Stimulated activated CD8-positive, alpha-beta memory T cell treated with anti-CD3 and anti-CD28 coated beads, Interleukin-15, amount 100 ng/mL, for 48 hours (primary cell): ENCODE measurements around the gene RNF223.
A peak's percentile ranks its signal among the peaks of the same experiment; 100 is the strongest.
"Not testable (repeated sequence)": the region's sequence is repeated elsewhere in the genome, so short reads cannot be mapped to it uniquely, and the experiment has no call there.

Source experiments
- DNase-seq, 2 donors: peaks; one replicate each; pipeline ENCODE4 v3.0.0-alpha.2; 2020; ENCODE audit warnings: low read depth in 2 of 2

Gene RNF223

DNA sequence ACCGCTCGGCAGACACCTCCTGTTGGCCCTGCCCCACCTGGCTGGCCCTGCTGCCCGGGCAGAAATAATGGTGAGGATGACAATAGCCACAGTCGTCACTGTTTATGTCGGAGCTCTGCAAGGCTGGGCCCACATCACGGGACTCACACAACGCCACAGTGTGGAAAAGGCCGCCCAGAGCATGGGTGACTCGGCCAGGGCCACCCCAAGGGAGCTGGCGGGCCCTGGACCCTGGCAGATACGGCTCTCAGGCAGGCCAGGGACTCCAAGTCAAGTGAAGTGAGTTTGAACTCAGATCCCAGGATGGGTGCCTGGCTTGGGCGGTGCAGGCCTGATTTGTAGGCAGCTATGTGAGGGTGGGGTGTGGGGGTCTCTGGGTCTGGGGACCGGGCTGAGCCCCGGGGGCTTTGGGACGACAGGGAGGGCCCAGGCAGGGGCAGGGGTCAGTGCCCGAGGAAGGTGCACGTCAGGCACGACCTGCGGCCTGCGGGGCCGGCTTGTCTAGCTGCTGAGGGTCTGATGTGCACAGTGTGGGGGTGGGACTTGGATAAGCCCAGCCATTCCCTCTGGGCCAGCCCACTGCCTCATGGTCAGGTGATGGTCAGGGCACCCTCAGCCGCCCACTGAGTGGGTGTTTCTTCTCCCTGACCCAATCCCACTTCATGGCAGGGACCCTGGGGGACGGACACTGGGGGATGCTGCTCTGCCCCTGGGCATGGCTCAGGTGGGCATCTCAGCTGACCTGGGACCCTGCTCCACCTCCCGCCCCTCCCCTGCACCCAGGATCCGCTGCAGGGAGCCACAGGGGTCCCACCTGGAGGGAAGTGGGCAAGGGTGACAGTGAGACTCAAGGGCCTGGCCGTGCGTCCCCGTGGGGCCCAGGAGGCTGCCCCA is 1.0 kb downstream of the RNF223 start:
- DNase-seq: no peak

DNA sequence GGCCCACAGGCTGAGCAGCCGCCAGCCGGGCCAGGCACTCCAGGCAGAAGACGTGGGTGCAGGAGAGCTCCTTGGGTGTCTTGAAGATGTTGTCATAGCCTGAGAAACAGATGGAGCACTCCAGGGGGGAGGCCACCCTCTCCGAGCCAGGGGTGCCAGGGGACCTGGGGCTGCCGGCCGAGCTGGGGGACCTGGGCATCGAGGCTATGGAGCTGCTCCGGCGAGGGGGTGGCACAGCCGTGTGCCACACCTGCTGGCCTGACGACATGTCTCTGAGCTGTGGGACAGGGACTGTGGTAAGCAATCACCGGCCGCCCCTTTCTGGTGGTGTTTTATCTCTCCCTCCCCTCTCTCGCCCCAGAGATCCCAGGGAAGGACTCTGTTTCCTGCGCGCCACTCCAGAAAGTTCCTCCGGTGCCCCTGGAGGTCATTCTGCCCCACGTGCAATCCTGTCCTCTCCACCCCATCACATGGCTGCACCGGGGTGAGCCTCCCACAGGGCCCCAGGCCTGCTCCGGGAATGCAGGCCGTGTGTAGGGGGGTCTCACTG is 1.7 kb downstream of the RNF223 start:
- no peak for DNase-seq

GRCh38 chr1:1071486-1072298 is 2.4 kb downstream of the RNF223 start:
- no peak for DNase-seq

DNA sequence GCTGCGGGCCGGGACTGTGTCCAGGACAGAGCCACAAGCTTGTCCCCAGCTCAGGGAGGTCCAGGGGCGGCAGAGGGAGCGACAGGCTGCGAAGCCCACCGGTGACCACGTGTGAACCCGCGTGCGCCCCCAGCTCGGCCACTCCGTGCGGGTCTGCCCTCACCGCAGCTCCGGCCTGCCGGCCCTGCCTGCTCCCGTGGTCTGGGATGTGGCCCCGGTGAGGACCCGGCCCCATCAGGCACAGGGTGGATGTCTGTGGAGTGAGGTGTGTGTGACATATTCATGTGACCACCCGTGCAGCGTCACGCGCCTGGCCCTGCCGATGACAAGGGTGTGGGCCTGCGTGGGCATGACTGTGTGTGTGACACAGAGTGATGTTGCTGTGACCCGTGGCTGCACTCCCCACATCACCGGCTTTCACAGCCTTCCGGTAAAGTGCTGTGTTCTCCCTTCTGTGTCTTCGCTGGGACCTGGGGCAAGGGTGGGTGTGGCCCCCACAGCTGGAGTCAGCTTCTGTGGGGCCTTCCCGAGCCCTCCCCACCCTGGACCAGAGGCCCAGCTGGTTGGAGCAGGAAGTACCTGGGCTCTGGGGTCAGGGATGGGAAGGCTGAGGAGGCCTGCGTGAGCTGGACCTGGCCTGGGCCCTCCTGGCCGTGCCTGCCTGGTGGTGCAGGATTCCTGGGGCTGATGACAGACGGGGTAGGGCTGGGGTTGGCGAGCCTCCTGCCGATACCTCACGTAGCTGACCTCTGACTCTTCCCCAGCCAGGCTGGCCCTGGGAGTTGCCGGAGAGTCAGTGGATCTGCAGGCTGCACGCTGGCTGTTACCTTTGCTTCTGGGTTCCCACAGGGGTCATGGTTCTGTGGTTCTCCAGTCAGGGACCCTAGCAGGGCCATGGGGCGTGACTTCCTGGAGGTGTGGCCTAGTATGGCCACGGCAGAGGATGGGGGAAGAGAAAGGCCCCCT is 4.1 kb downstream of the RNF223 start:
- no peak for DNase-seq

- DNase-seq: peak; percentile 73 to 76
Observed at GRCh38 chr1:1069056-1069710, 4.9 kb downstream of the RNF223 start.

- no peak for DNase-seq
Observed at GRCh38 chr1:1068517-1069055, 5.5 kb downstream of the RNF223 start.

GRCh38 chr1:1067860-1068516 is 6.1 kb downstream of the RNF223 start:
- DNase-seq: no peak

DNA sequence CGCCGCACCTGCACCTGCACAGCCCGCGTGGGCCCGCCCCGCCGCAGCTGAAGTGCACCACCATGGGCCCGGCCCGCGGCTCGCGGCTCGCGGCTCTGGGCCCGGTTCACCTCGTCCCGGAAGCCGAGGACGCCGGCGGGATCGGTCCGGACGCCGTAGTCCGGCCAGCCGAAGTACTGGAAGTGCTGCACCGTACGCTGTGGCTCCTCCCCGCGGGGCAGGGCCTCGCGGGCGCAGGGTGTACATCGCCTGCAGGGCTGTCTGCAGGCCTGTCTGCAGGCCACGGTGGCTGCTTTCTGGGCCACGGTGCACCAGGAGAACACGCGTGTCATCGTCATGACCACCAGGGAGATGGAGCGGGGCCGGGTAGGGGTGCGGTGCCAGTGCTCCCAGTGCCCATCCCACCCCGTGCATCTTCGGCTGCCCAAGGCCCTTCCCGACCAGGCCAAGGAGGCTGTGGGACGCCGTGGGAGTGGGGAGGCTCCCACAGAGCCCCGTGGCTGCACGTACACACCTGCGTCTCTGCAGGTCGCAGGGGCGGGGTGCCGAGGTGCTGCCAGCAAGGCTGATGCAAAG is 6.7 kb downstream of the RNF223 start:
- no peak for DNase-seq

DNA sequence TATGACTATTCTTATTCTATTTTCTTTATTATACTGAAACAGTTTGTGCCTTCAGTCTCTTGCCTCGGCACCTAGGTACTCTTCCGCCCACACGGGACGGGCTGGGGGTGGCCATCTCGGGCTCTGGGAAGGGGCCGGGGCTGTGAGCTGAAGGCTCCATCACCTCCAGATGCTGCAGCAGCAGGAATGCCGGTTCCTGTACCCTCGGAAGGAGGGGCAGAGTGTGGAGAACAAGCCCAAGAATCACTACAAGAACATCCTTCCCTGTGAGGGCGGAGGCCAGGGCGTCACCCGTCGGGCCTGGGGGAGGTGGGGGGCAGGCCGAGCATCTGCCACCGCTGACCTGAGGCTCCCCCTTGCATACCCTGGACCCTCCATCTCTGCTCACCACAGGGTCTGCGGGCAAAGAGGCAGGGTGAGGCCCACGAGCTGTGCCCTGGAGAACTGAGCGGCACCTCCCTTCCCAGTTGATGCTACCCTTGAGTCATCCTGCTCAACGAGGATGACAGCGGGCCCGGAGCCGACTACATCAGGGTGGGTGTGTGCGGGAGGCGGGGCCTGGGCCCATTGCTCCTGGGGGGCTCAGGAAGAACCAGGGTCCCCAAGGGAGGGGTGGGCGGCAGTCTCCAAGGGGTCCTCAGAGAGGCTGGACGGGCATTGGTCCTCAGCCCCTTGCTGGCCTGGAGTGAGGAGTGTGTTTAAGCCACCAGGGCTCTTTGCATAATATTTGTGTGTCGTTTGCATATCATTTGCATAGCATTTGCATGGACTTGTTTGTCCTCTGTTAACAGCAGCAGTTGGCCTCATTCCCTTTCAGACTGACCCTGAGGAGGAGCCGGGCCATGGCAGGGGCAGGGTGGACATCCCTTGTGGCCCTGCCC is 7.5 kb downstream of the RNF223 start:
- no peak for DNase-seq

DNA sequence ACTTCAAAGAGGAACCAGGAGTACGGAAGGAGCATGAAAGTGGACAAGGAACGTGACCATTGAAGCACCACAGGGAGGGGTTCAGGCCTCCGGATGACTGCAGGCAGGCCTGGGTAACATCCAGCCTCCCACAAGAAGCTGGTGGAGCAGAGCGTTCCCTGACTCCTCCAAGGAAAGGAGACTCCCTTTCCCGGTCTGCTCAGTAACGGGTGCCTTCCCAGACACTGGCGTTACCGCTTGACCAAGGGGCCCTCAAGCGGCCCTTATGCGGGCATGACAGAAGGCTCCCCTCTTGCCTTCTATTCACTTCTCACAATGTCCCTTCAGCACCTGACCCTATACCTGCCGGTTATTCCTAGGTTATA is 8.2 kb downstream of the RNF223 start:
- not testable (repeated sequence) for DNase-seq

- no peak for DNase-seq
Observed at GRCh38 chr1:1065265-1065939, 8.7 kb downstream of the RNF223 start.

DNA sequence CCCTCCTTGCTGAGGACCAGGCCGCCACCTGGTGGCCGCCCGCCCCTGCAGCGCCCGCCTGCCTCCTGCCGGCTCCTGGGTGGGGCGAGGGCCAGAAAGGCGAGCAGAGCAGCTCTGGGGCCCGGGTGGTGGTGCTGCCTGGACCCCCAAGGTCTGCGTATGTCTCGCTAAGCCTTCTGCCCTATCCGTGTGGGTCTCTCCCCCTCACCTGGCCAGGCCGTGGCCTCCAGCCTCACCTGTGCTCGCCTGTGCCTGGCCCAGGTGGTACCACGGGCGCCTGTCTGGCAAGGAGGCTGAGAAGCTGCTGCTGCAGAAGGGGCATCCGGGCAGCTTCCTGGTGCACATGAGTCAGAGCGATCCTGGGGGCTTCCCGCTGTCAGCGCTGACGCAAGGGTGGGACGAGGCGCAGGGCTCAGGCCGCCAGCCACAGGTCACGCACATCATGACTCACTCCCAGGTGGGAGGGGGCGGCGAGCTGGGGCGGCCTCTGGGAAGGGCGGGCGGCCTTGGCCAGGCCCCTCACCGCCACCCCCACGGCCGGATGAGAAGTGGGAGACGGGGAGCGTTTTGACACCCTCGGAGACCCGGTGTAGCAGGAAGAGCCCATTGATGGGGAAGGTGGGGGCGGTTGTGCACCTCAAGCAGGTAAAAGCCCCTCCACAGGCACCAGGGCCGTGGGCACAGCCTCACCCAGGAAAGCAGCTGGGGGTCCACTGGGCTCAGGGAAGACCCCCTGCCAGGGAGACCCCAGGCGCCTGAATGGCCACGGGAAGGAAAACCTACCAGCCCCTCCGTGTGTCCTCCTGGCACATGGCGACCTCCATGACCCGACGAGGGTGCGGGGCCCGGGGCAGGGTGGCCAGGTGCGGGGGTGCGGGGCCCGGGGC is 9.9 kb downstream of the RNF223 start:
- DNase-seq: peak; percentile 93 to 96

DNA sequence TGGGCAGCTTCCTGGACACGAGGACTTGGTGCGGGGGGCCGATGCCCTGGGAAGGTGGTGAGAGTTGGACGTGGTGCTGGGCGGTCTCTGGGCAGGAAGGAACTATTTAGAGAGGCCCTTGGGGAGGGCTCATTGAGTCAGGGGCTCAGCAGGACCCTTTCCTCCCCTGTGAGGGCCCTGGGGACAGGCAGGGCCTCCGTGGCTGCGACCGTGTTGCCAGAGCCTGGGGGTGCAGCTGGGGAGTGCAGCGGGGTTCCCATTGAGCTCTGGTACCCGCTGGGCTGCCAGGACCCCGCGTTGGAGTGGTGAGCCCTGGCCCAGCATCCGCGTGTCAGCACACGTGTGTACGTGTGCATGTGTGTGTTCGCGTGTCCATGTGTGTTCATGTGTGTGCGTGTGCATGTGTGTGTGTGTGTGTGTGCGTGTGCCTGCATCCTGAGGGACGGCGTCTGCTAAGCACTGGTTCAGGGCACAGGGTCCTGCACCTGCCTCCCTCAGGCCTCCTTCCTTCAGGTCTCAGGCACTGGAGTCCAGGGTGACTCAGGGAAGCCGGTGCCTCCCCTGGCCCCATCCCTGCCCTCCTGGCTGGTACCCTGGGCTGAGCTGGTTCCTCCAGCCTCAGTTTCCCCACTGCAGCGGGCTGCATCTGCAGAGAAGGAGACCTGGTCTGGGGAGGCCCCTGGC is 10.7 kb downstream of the RNF223 start:
- DNase-seq: no peak

DNA sequence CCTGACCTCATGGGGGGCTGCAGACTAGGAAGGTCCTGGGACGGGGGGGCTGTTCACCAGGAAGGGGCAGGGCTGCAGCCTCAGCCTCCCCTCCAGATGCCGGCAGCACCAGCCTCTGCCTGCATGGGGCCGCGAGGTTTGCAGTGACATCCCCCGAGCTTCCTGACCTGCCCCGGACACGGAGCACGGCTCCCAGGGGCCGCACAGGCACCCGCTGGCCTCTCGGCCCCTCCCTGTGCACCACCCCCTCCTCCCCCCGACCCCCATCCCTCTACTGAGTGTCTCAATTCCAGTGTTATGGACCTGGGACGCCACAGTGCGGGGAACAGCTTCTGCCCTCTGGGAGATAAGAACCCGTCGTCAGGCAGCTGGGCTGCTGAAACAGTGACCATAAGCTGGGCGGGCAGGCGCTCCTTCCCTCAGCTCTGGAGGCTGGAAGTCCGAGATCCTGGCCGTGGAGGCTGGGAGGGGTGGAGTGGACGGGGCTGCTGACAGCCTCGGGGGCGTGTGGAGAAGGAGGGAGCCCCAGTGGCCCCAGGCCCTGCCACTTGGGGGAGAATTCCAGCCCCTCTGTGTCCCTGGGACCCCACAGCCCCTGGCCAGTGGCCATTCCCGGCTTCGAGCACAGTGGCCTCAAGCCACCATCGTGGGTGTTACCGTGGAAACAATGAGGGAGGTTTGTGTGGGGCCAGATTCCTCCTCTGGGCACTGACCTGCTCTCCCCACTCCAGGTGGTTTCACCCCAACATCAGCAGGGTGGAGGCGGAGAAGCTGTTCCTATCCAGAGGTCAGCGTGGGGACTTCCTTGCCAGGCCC is 11.6 kb downstream of the RNF223 start:
- DNase-seq: no peak

DNA sequence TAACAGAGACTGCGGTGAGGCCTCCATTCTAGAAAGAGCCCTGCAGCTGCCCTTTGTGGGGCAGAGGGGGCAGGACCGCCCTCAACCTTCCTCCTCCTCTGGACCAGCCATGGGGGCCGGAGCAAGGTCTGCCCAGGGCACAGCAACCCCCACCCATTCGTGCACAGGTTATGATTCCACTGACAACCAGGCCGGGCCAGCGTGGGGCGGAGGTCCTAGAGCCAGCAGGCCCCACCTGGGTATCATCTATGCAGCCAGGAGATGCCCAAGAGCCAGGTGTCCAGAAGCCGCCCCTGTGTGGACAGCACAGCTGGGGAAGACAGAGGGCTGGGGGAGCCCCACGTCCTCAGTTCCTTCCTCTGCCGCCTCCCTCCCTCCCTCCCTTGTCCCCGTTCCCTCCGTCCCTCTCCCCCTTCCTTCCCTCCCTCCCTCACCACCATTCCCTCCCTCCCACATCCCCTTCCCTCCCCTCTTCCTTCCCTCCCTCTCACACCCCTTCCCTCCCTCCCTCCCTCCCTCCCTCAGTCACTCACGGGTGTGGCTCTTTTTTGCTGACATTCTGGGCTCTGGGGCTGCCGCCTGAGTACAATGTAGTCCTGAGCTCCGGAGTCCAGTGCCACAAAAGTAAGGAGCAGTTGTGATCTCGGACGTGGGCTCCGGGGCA is 12.3 kb downstream of the RNF223 start:
- DNase-seq: no peak
